Right lobe of liver (tissue), 4 donors: Measurements from ENCODE around the gene PTPRN2.

Source experiments
- POLR2A ChIP-seq: fragments of 450-650 bp; IDR thresholded peaks from one replicate; pipeline ENCODE4 v1.6.1; 2017; ENCODE audit warnings: antibody characterized with exemption, mild to moderate bottlenecking
- TF ChIP-seq, protein P1 (sequence below), 4 donors: fragments of 200-600 bp in 3 of 4; fragments of 450-650 bp in 1 of 4; IDR thresholded peaks; one replicate each; pipeline versions ENCODE4 v1.5.1 to v1.8.0; 2016 to 2022; ENCODE audit warnings: antibody characterized with exemption in 4 of 4, mild to moderate bottlenecking in 2 of 4
- donor health status: DM: no; HTN: no; CAD: no.
- donor health status: DM: no; HTN: no; CAD: no.
- donor health status: DM: no; HTN: yes; CAD: no.

DNA sequence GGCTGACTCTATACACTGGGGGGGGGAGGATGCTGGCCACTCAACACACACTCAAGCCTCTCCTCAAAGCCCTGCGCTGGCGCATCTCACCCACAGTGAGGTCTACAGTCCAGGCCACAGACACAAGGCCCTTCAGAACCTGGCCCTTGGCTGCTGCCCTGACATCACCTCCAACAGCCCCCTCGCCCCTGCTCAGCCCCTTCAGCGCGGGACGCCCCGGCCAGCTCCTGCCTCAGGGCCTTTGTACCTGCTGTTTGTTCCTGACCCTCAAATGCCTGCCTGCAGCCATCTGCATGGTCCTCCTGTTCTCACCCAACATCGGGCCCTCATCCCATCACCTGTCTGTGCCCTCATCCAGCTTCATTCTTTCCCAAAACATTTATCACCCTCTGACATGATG, 678.3 kb downstream of the PTPRN2 start:
- no peak for TF ChIP-seq POLR2A
- TF ChIP-seq, protein P1, sequence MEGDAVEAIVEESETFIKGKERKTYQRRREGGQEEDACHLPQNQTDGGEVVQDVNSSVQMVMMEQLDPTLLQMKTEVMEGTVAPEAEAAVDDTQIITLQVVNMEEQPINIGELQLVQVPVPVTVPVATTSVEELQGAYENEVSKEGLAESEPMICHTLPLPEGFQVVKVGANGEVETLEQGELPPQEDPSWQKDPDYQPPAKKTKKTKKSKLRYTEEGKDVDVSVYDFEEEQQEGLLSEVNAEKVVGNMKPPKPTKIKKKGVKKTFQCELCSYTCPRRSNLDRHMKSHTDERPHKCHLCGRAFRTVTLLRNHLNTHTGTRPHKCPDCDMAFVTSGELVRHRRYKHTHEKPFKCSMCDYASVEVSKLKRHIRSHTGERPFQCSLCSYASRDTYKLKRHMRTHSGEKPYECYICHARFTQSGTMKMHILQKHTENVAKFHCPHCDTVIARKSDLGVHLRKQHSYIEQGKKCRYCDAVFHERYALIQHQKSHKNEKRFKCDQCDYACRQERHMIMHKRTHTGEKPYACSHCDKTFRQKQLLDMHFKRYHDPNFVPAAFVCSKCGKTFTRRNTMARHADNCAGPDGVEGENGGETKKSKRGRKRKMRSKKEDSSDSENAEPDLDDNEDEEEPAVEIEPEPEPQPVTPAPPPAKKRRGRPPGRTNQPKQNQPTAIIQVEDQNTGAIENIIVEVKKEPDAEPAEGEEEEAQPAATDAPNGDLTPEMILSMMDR (IDR thresholded peaks at IDR 0.05) = no peak
